T47D (cell line): ENCODE data around the gene PPP1CA.
"Not testable (repeated sequence)": the region's sequence is repeated elsewhere in the genome, so short reads cannot be mapped to it uniquely, and the experiment has no call there.

Source experiments
- DNase-seq, 2 experiments: peaks; one replicate each; pipeline versions ENCODE4 v3.0.0 to v3.0.0-alpha.2; 2011 to 2012; ENCODE audit warnings: low read depth in 1 of 2, low spot score in 1 of 2
- JUND ChIP-seq: IDR thresholded peaks from 2 replicates; pipeline ENCODE4 v1.6.1; 2012; ENCODE audit warnings: low read depth
- in situ Hi-C: cut with HindIII; loops from 2 replicates; pipeline ENCODE4 v1.10.0; 2016; ENCODE audit warnings: low sequenced_read_pairs, low pct_unique_long_range_greater_than_20kb

The PPP1CA gene

DNA sequence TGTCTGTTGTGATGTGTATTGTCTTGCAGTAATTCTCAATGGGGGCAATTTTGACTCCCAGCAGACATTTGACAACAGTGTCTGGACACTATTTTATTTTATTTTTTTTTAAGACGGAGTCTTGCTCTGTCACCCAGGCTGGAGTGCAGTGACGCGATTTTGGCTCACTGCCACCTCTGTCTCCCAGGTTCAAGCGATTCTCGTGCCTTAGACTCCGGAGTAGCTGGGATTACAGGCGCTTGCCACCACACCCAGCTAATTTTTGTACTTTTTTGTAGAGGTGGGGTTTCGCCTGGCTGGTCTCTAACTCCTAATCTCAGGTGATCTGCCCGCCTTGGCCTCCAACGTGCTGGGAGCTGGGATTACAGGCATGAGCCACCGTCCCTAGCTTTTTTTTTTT is 28.1 kb upstream of the PPP1CA start:
- TF ChIP-seq JUND, result no peak

DNA sequence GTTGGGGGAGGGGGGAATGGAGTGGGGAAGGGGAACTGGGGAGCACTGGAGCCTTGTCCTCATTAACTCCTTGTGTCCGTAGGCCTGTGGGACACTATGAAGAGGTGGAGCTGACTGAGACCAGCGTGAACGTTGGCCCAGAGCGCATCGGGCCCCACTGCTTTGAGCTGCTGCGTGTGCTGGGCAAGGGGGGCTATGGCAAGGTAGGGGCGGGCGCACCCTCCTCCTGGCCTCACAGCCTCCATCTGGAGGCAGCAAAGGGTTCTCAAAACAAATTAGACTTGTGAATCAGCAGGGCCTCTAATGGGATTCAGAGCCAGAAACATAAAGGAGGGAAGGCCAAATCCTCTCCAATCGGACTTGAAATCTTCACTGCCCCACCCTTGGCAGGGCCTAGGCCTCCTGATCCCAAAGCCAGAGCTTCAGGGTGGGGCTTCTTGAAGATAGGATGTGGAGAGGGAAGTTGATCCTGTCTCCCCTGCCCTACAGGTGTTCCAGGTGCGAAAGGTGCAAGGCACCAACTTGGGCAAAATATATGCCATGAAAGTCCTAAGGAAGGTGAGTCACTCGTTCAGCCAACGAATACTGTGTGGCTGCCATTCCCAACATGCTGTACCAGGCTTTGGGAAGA is 27.5 kb upstream of the PPP1CA start:
- DNase-seq, result no peak
- in situ Hi-C loops, result no loop called here
- TF ChIP-seq JUND, result no peak

More for the DNA sequence above, 28.1 kb upstream of the PPP1CA start:
- DNase-seq, result no peak
- in situ Hi-C loops, result no loop called here

DNA sequence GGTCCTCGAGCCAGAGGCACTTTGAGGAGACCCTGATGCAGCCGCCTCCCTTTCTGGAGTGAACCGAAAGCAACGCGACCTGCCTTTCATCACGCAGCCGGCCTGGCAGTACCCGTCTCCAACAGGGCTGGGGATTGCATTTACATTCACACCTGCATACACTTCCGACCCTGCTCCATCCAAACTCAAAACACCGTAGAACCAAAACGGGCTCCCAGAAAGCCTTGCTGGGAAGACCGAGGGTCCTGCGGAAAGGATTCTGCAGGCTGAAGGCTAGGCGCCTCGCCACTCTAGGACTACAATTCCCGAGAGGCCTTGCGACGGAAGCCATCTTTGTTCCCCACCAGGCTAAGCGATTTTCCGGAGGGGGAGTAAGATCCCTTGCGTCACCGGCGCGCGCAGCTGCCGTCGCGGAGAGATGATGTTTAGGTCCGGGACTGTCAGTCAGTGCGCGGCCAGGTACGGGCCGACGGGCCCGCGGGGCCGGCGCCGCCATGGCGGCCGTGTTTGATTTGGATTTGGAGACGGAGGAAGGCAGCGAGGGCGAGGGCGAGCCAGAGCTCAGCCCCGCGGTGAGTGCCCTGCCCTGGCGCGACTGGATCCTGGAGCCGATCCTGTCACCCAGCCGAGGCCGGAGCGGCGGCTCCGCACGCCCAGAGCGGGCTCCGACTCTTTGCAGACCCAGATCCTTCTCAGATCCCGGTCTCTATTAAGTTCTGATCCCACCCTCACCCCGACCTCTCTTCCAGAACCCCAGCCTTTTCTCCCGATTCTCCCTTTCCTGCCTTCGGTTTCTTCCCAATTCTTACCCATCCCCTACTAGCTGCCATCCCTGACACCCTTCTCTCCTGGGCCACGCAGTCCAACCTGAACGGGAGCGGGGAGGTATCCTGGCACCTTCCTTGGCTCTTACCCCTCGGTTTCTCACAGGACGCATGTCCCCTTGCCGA is 26.7 kb upstream of the PPP1CA start, which contains the start of gene RPS6KB2:
RPS6KB2 (plus strand) TSS at position 443 of the 950 bp plus-strand sequence; CDS start at position 495, 52 bp downstream.
- TF ChIP-seq JUND, result no peak
- in situ Hi-C loops, result no loop called here
- DNase-seq, result peak; percentile 99 to 100

DNA sequence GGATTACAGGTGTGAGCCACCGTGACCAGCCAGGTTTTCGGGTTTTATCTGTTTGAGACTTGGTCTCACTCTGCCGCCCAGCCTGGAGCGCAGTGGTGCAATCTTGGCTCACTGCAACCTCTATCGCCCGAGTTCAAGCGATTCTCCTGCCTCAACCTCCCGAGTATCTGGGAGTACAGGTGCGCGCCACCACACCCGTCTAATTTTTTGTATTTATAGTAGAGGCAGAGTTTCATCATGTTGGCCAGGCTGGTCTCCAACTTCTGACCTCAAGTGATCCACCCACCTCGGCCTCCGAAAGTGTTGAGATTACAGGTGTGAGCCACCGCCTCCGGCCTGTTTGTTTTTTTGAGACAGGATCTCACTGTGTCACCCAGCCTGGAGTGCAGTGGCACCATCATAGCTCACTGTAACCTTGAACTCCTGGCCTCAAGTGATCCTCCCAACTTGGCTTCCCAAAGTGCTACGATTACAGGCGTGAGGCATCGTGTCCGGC is 25.8 kb upstream of the PPP1CA start:
- DNase-seq, in situ Hi-C loops: not testable (repeated sequence)

DNA sequence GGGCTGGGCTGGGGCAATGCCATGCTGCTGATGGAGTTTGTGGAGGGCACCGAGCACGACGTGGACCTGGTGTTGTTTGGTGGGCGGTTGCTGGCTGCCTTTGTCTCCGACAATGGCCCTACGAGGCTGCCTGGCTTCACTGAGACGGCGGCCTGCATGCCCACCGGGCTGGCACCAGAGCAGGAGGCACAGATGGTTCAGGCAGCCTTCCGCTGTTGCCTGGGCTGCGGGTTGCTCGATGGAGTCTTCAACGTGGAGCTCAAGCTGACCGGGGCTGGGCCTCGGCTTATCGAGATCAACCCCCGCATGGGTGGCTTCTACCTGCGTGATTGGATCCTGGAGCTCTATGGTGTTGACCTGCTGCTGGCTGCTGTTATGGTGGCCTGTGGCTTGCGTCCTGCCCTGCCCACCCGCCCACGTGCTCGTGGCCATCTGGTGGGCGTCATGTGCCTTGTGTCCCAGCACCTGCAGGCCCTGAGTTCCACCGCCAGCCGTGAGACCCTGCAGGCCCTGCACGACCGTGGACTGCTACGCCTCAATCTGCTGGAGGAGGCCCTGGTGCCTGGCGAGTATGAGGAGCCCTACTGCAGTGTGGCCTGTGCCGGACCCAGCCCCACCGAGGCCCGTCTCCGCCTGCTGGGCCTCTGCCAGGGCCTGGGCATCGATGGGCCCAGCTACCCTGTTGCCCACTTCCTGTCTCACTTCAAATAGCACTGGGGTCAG is 22.4 kb upstream of the PPP1CA start:
- in situ Hi-C loops, result no loop called here
- TF ChIP-seq JUND, result no peak
- no peak for DNase-seq

DNA sequence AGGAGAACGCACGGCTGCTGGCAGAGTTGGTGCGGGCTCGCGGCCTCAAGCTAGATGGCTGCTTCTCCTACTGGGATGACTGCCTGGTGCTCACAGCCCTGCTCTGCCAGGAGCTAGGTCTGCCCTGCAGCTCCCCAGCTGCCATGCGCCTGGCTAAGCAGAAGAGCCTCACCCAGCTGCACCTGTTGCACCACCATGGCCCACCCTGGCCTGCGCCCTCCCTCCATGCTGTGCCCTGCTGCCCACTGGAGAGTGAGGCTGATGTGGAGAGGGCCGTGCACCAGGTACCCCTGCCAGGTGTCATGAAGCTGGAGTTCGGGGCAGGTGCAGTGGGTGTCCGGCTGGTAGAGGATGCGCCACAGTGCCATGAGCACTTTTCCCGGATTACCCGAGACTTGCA is 21.8 kb upstream of the PPP1CA start:
- TF ChIP-seq JUND, result no peak
- in situ Hi-C loops, result no loop called here
- no peak for DNase-seq

DNA sequence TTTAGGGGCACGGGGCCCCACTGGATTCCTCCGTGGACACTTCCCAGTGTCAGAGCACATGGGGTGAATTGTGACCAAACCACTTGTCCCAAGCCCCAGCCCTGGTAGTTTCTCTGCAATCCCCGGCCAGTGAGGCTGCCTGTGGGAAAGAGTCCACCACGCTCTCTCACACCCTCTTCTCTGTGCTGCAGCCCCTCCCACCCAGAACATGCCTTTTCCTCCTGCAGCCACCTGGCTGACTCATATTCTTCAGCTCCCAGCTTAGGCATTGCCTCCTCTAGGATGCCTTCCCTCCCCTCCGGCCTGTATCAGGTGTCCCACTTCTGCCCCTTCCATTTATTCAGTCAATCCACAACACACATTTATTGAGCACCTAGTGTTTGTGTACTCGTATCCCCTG is 21.2 kb upstream of the PPP1CA start:
- in situ Hi-C loops, result no loop called here
- no peak for TF ChIP-seq JUND
- DNase-seq, result no peak

DNA sequence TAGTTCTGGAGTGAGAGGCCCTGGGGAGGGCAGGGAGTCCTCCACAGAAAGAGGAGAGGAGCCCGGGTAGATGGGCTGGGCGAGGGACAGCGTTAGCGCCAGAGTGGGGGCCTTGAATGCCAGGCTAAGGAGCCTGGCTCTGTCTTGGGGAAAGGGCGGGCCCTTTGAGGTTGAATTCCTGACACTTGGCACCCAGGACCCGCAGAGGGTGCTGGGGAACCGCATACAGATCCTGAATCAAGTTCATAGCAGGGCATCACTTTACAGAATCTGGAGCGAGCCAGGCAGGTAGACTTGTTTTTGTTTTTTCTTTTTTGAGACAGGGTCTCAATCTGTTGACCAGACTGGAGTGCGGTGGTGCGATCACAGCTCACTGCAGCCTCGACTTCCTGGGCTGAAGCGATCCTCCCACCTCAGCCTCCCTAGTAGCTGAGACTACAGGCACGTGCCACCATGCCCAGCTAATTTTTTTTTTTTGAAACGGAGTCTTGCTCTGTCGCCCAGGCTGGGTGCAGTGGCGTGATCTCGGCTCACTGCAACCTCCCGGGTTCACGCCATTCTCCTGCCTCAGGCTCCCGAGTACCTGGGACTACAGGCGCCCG is 19.9 kb upstream of the PPP1CA start:
- no peak for DNase-seq
- in situ Hi-C loops, result no loop called here
- no peak for TF ChIP-seq JUND

DNA sequence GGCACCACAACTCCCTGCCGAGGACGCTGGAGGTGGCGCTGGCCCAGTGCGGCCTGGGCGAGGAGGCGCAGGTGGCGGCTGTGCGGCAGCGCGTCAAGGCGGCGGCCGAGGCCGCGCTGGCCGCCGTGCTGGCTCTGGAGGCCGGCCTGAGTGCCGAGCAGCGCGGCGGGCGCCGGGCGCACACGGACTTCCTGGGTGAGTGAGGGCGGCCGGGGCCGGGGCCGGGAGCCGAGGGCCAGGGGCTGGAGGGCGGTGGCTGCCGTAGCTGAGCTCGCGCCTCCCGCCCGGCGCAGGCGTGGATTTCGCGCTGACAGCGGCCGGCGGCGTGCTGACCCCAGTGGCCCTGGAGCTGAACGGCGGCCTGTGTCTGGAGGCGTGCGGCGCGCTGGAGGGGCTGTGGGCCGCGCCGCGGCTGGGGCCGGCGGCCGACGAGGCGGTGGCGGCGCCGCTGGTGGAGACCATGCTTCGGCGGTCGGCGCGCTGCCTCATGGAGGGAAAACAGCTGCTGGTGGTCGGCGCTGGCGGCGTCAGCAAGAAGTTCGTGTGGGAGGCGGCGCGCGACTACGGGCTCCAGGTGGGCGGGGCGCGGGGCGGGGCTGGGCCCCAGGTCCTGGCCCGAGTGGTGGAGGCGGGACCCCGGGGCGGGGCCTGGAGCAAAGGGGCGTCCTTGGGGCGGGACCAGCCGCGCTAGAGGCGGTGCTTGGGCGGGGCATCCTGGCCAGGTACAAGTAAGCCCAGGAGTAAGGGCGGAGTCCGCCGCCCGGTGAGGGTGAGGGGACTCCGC is 19.2 kb upstream of the PPP1CA start:
- in situ Hi-C loops, result no loop called here
- peak; percentile 97 to 98 for DNase-seq
- TF ChIP-seq JUND, result no peak

DNA sequence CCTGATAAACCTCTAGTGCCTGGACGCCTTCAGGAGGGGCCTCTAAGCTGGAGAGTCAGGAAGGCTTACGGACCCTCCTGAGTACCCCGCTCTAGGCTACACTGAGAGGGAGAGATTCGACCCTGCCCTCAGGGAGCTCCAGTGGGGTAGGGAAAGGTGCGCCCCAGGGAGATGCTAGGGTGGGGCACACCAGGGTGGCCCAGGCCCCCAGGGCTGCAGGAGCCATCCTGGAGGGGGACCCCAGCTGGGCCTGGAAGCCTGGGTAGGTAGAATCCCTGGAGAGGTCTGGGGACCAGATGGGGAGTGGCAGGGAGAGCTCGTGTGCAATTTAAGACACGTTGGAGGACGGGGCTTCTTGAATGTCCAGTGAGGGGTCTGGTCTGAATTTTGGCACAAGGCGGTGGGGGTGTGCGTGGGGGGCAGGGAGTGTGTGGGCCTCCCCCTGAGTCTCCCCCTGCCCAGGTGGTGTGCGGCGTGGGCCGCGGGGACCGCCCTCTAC is 18.5 kb upstream of the PPP1CA start:
- TF ChIP-seq JUND, result no peak
- DNase-seq, result no peak

DNA sequence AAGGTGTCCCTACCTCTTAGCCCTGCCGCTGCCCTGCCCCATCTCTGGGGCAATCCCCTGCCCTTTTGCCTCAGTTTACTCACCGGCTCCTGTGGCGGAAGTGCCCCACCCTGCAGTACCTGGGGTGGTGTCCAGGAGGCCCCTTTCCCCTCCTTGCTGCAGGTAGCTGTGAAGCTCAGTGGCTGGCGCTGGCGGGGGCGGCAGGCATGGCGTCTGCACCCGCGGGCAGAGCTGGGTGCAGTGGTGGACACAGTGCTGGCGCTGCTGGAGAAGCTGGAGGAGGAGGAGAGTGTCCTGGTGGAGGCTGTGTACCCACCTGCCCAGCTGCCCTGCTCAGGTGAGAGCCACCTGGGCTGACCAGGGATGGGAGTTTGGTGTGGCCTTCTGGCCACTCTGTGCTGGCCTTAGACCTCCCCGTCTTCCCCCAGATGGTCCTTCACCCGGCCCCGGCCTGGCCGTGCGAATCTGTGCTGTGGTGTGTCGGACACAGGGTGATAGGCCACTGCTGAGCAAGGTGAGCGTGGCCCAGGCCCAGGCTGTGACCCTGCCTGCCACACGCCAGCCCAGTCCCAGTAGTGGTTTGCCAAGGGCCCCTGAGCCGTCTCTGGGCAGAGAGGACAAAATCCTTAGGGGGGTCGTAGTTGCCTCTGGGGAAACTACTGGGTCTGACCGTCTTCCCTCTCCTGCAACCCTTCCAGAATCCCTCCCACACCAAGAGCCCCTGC is 17.8 kb upstream of the PPP1CA start:
- DNase-seq, result no peak
- in situ Hi-C loops, result no loop called here
- TF ChIP-seq JUND, result no peak

More for the DNA sequence above, 18.5 kb upstream of the PPP1CA start:
- in situ Hi-C loops, result no loop called here
